IMR-90 (cell line): ENCODE measurements around the gene ANKRD52. TPM values are rescaled to one million over a fixed set of nuclear protein-coding genes. Genes with fewer than 3 reads are reported as not detected.
"Not testable (repeated sequence)": the region's sequence is repeated elsewhere in the genome, so short reads cannot be mapped to it uniquely, and the experiment has no call there.

Experiments
- ATAC-seq: fragments of 200-7000 bp; cut with Tn5 transposase; 2 replicates; pipeline ENCODE4 v1.9.1; 2020; ENCODE audit warnings: low read depth, mild to moderate bottlenecking, moderate library complexity
- BruUV-seq: library from RNA; stranded (reverse); fragments of 400-500 nt; replicated peaks from 2 replicates; lab custom pipeline; 2021; lab: Mats Ljungman, UMichigan
- CTCF ChIA-PET: fragments of 300-600 bp; formaldehyde crosslinking; extraction: SDS; loops from one replicate; lab custom pipeline; 2021; ENCODE audit warnings: antibody characterized with exemption; lab: Yijun Ruan, JAX
- POLR2A ChIA-PET: fragments of 300-600 bp; sonication (Branson Sonifier 250); formaldehyde crosslinking; loops from one replicate; lab custom pipeline; 2022; ENCODE audit warnings: antibody characterized with exemption; ENCODE audit not compliant: unreplicated experiment; lab: Charles Lee
- DNase-seq: peaks from one replicate; pipeline ENCODE4 v3.0.0; 2013
- H2AFZ ChIP-seq: replicated peaks from 2 replicates; pipeline ENCODE3; 2013; ENCODE audit warnings: low read length, mild to moderate bottlenecking; ENCODE audit not compliant: poor library complexity
- H2AK5ac ChIP-seq: 2 replicates; pipeline ENCODE4 v1.6.1; 2013; ENCODE audit warnings: low read depth, low read length, inconsistent platforms
- H2AK9ac ChIP-seq: replicated peaks from 2 replicates; pipeline ENCODE3; 2013; ENCODE audit warnings: mild to moderate bottlenecking, low read depth, low read length, moderate library complexity; ENCODE audit not compliant: poor library complexity
- H2BK120ac ChIP-seq: 2 replicates; pipeline ENCODE4 v1.6.1; 2013; ENCODE audit warnings: low read depth, low read length, inconsistent platforms
- H2BK15ac ChIP-seq: 3 replicates; pipeline ENCODE4 v1.6.1; 2013; ENCODE audit warnings: low read depth, low read length, inconsistent platforms
- H2BK20ac ChIP-seq: 2 replicates; pipeline ENCODE4 v1.6.1; 2013; ENCODE audit warnings: low read depth, mild to moderate bottlenecking, inconsistent platforms, low read length, moderate library complexity
- H2BK5ac ChIP-seq: 2 replicates; pipeline ENCODE4 v1.6.1; 2013; ENCODE audit warnings: mild to moderate bottlenecking, low read depth, low read length, inconsistent platforms; ENCODE audit not compliant: poor library complexity, severe bottlenecking
- H3K14ac ChIP-seq: replicated peaks from 2 replicates; pipeline ENCODE4 v1.6.1; 2013; ENCODE audit warnings: low read depth, low read length, inconsistent platforms
- H3K18ac ChIP-seq: 2 replicates; pipeline ENCODE4 v1.6.1; 2013; ENCODE audit warnings: low read depth, low read length, control low read depth
- H3K23ac ChIP-seq: 2 replicates; pipeline ENCODE4 v1.6.1; 2013; ENCODE audit warnings: low read depth, low read length, inconsistent platforms
- H3K27ac ChIP-seq: 2 replicates; pipeline ENCODE4 v1.5.1; 2013; ENCODE audit warnings: mild to moderate bottlenecking, control low read depth, low read length; ENCODE audit not compliant: insufficient read depth
- H3K27me3 ChIP-seq: 2 replicates; pipeline ENCODE4 v1.6.1; 2013; ENCODE audit warnings: low read length; ENCODE audit not compliant: control insufficient read depth, insufficient read depth
- H3K36me3 ChIP-seq: 2 replicates; pipeline ENCODE4 v1.6.1; 2013; ENCODE audit warnings: low read length, mixed read lengths; ENCODE audit not compliant: control insufficient read depth, insufficient read depth
- H3K4ac ChIP-seq: 2 replicates; pipeline ENCODE4 v1.6.1; 2013; ENCODE audit warnings: low read depth, low read length, inconsistent platforms
- H3K4me1 ChIP-seq: 2 replicates; pipeline ENCODE4 v1.6.1; 2013; ENCODE audit warnings: low read length, mixed read lengths; ENCODE audit not compliant: control insufficient read depth, insufficient read depth
- H3K4me2 ChIP-seq: 2 replicates; pipeline ENCODE4 v1.6.1; 2013; ENCODE audit warnings: low read depth, mild to moderate bottlenecking, control low read depth, low read length, moderate library complexity
- H3K4me3 ChIP-seq: 2 replicates; pipeline ENCODE4 v1.5.1; 2013; ENCODE audit warnings: low read depth, mild to moderate bottlenecking, control low read depth, low read length, moderate library complexity; ENCODE audit not compliant: insufficient read depth
- H3K56ac ChIP-seq: 2 replicates; pipeline ENCODE4 v1.6.1; 2013; ENCODE audit warnings: low read length, inconsistent platforms; ENCODE audit not compliant: insufficient read depth; ENCODE audit errors: extremely low read depth
- H3K79me1 ChIP-seq, 2 experiments: 2 replicates each; pipeline ENCODE4 v1.6.1; 2013; ENCODE audit warnings: low read length in 2 of 2, inconsistent platforms in 1 of 2, low read depth in 1 of 2
- H3K9ac ChIP-seq: 2 replicates; pipeline ENCODE4 v1.6.1; 2013; ENCODE audit warnings: low read depth, low read length, control low read depth
- H3K9me1 ChIP-seq: 2 replicates; pipeline ENCODE4 v1.6.1; 2013; ENCODE audit warnings: low read length, inconsistent platforms; ENCODE audit not compliant: insufficient read depth
- H3K9me3 ChIP-seq: 2 replicates; pipeline ENCODE4 v1.6.1; 2013; ENCODE audit warnings: low read length; ENCODE audit not compliant: control insufficient read depth, insufficient read depth
- H4K20me1 ChIP-seq: 2 replicates; pipeline ENCODE4 v1.6.1; 2013; ENCODE audit warnings: low read length, inconsistent platforms; ENCODE audit not compliant: insufficient read depth
- H4K5ac ChIP-seq: 2 replicates; pipeline ENCODE4 v1.6.1; 2013; ENCODE audit warnings: mild to moderate bottlenecking, low read depth, low read length, control low read depth
- H4K8ac ChIP-seq, 2 experiments: 2 replicates each; pipeline ENCODE4 v1.6.1; 2013; ENCODE audit warnings: low read depth in 2 of 2, low read length in 2 of 2, control low read depth in 1 of 2, inconsistent platforms in 1 of 2
- H4K91ac ChIP-seq: 2 replicates; pipeline ENCODE4 v1.6.1; 2013; ENCODE audit warnings: low read depth, low read length, inconsistent platforms; ENCODE audit not compliant: insufficient read depth
- CEBPB ChIP-seq: IDR thresholded peaks from 2 replicates; pipeline ENCODE4 v1.6.1; 2012; ENCODE audit warnings: low read depth, low read length, improper control_type of control experiment
- WGBS, 2 experiments: methylation state at CpG; one replicate each; pipeline versions ENCODE4 v1.1.5 to v1.1.7; 2013; ENCODE audit warnings: missing lambda C conversion rate in 2 of 2; ENCODE audit not compliant: insufficient read length in 1 of 2; ENCODE audit errors: extremely low coverage in 2 of 2; 5-methylcytosine and 5-hydroxymethylcytosine counted together
- dilution Hi-C: fragments of 300-500 bp; cut with HindIII; formaldehyde crosslinking; loops from one replicate; pipeline ENCODE4 v1.14.3; 2018; ENCODE audit warnings: low sequenced_read_pairs; ENCODE audit not compliant: unreplicated experiment
- in situ Hi-C: fragments of 300-500 bp; cut with MboI; formaldehyde crosslinking; loops from 3 replicates; pipeline ENCODE4 v1.14.3; 2019; ENCODE audit warnings: low sequenced_read_pairs, inconsistent platforms, mixed read lengths
- intact Hi-C: fragments of 100-400 bp; cut with micrococcal nuclease; formaldehyde crosslinking; loops from 2 replicates; pipeline ENCODE4 v1.10.0; 2022
- polyA plus RNA-seq, 3 experiments: library from polyadenylated mRNA; depleted of rRNA; stranded (reverse); fragments of >200 nt; gene quantifications; 2 replicates each; pipeline ENCODE4 v1.2.3, GENCODE V29; 2012; ENCODE audit warnings: low replicate concordance in 1 of 3
- total RNA-seq: library from RNA; depleted of rRNA; stranded (reverse); fragments of >200 nt; gene quantifications from 2 replicates; pipeline ENCODE4 v1.2.3, GENCODE V29; 2012

Gene ANKRD52
- total and polyA plus RNA-seq, 2 of the 4 experiments (the other 2 are of a cell fraction): 15.4 to 35.9 TPM

- Histone ChIP-seq H3K27ac (peak overlapping the region; percentile 60; the same call in 1 of the 2 replicates), H2BK120ac (0 out of 2 replicates have a peak overlapping the region, but pooled peaks have one; percentile 0), H2BK5ac (peak overlapping the region; percentile 45), H4K8ac (peak overlapping the region in 1 of 2 experiments; percentile 2; a peak in 1 of 4 replicates), H4K5ac (peak overlapping the region; percentile 63; the same call in 1 of the 2 replicates), H2AFZ (peak overlapping the region; percentile 18), H4K91ac (peak overlapping the region; percentile 21), H3K4ac (peak overlapping the region; percentile 12)
- H3K27me3 ChIP-seq, H2AK5ac ChIP-seq, in situ Hi-C loops, H3K4me3 ChIP-seq, H3K79me1 ChIP-seq, H2BK20ac ChIP-seq, H2AK9ac ChIP-seq, H3K14ac ChIP-seq, H3K36me3 ChIP-seq, H3K9ac ChIP-seq, H3K9me1 ChIP-seq, dilution Hi-C loops, H3K4me1 ChIP-seq, H3K23ac ChIP-seq, H3K56ac ChIP-seq, H3K9me3 ChIP-seq, H3K4me2 ChIP-seq, H2BK15ac ChIP-seq, H3K18ac ChIP-seq, BruUV-seq, H4K20me1 ChIP-seq: not testable (repeated sequence)
- peak; percentile 91 for TF ChIP-seq CEBPB
- CTCF ChIA-PET: interaction anchor here (1.5 to 1.6 kb wide), 2 partner anchors 9 to 25 kb away, joined by 4 to 8 read pairs; partner anchors contain the start of gene RNF41
- peak; percentile 96 for DNase-seq
- POLR2A ChIA-PET: interaction anchor here (0.6 to 0.9 kb wide), 2 partner anchors 25 to 104 kb away, joined by 3 to 4 read pairs; partner anchors contain the start of gene RNF41
- intact Hi-C loops: loop anchor here (1.0 to 2.0 kb wide), 2 partner anchors 27 to 78 kb away; partner anchors contain the start of genes NABP2 and ZC3H10
- ATAC-seq: peak; percentile 80
- 33% methylated on average over 3 of the region's 11 CpGs; no CpG with 5 or more reads in 1 of the 2 experiments for WGBS, 2 experiments
These were observed 61.2 kb downstream of the ANKRD52 start for GRCh38 chr12:56196818-56197550.
